Lower leg skin (tissue), 4 donors: ENCODE measurements around the gene C2CD2L. TPM values are rescaled to one million over a fixed set of nuclear protein-coding genes. Genes with fewer than 3 reads are reported as not detected.

Experiments used
- DNase-seq, 2 donors: peaks; one replicate each; pipeline ENCODE4 v3.0.0-alpha.2; 2019; ENCODE audit warnings: low spot score in 2 of 2
- H3K4me3 ChIP-seq: fragments of 200-600 bp; sonication (generic); 2 replicates; pipeline ENCODE4 v1.5.1; 2017; ENCODE audit warnings: mild to moderate bottlenecking, low read depth; ENCODE audit not compliant: poor library complexity, severe bottlenecking
- CTCF ChIP-seq, 3 donors: fragments of 450-650 bp; IDR thresholded peaks; one replicate each; pipeline ENCODE4 v1.5.1; 2016; ENCODE audit warnings: antibody characterized with exemption in 3 of 3, mild to moderate bottlenecking in 3 of 3, moderate library complexity in 2 of 3
- POLR2A ChIP-seq, 2 donors: fragments of 450-650 bp; IDR thresholded peaks; one replicate each; pipeline ENCODE4 v1.6.1; 2016 to 2017; ENCODE audit warnings: antibody characterized with exemption in 2 of 2, mild to moderate bottlenecking in 1 of 2, moderate library complexity in 1 of 2
- WGBS, 2 donors: methylation state at CpG; one replicate each; pipeline ENCODE4 v1.1.5; 2018; 5-methylcytosine and 5-hydroxymethylcytosine counted together
- intact Hi-C: fragments of 100-400 bp; cut with DNase I; formaldehyde crosslinking; loops from one replicate; pipeline ENCODE4 v1.15.0; 2023; ENCODE audit warnings: low total_unique reads
- total RNA-seq, 4 donors: library from RNA; depleted of rRNA; stranded (reverse); fragments of >200 nt; gene quantifications; one replicate each; pipeline ENCODE4 v1.1.0, GENCODE V29; 2016

Gene C2CD2L
- total RNA-seq, 4 donors from 2014 or later, result 16.8 to 27.2 (median 22.6) TPM

- peak within 1 kb of the TSS; percentile 40 for H3K4me3 ChIP-seq
- DNase-seq, result no peak
- WGBS, 2 donors, result 1% methylated on average over 37 to 43 of the region's 73 CpGs
- intact Hi-C loops, result no loop called here
- TF ChIP-seq POLR2A (IDR thresholded peaks at IDR 0.05) (no peak), CTCF (IDR thresholded peaks at IDR 0.05) (no peak)
Measured at GRCh38 chr11:119149018-119149785, 42.1 kb downstream of the C2CD2L start, which contains the start of gene ABCG4. TSS of gene ABCG4 (plus strand) at chr11:119149052. CDS start at chr11:119149966, 914 bp downstream.

- WGBS, 2 donors, result 30 to 44% methylated on average over 30 to 33 of the region's 33 CpGs
- H3K4me3 ChIP-seq, result no peak overlapping the region
- TF ChIP-seq POLR2A (IDR thresholded peaks at IDR 0.05), result no peak
- TF ChIP-seq CTCF (IDR thresholded peaks at IDR 0.05), result no peak
- intact Hi-C loops, result no loop called here
- no peak for DNase-seq
Measured at GRCh38 chr11:119149786-119150275, 42.7 kb downstream of the C2CD2L start.

- intact Hi-C loops, result no loop called here
- DNase-seq, result no peak
- TF ChIP-seq POLR2A (IDR thresholded peaks at IDR 0.05) (no peak), CTCF (IDR thresholded peaks at IDR 0.05) (no peak)
- 79 to 82% methylated on average over 9 of the region's 9 CpGs for WGBS, 2 donors
- no peak overlapping the region for H3K4me3 ChIP-seq
Measured at GRCh38 chr11:119152043-119152442, 44.9 kb downstream of the C2CD2L start.

GRCh38 chr11:119152604-119153003 lies 45.5 kb downstream of the C2CD2L start:
- no peak for DNase-seq
- no peak overlapping the region for H3K4me3 ChIP-seq
- intact Hi-C loops, result no loop called here
- 87 to 96% methylated on average over 4 of the region's 4 CpGs for WGBS, 2 donors
- no peak for TF ChIP-seq CTCF (IDR thresholded peaks at IDR 0.05)
- no peak for TF ChIP-seq POLR2A (IDR thresholded peaks at IDR 0.05)

GRCh38 chr11:119153049-119153818 lies 46.1 kb downstream of the C2CD2L start:
- DNase-seq, result no peak
- intact Hi-C loops, result no loop called here
- 81 to 82% methylated on average over 9 of the region's 9 CpGs for WGBS, 2 donors
- H3K4me3 ChIP-seq, result no peak overlapping the region
- TF ChIP-seq POLR2A (IDR thresholded peaks at IDR 0.05) (no peak), CTCF (IDR thresholded peaks at IDR 0.05) (no peak)
